Activated naive CD4-positive, alpha-beta T cell treated with anti-CD3 and anti-CD28 coated beads, Interleukin-2, amount 50 U/mL, for 16 hours (primary cell): ENCODE data around the gene TCF25.
"Not testable (repeated sequence)": the region's sequence is repeated elsewhere in the genome, so short reads cannot be mapped to it uniquely, and the experiment has no call there.

ENCODE experiments used
- DNase-seq: peaks from one replicate; pipeline ENCODE4 v3.0.0-alpha.2; 2020

The TCF25 gene

DNA sequence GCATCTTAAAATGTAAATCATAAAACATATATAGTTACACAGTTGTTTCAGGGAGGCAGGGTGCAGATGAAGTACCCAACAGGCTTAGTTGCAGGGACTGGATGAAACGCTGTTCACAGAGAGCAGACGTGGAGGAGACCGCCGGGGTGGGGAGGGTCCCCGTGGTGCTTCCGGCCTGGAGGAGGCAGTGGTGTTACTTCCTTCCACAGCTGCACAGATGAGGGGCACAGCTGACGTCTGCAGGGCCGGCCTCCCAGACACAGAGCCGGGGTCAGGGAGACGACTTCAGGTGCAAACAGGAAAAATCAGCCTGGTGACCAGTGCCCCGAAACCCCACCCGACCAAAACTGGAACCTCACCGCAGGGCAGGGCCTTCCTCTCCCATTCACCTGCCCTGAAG is 28.0 kb upstream of the TCF25 start:
- no peak for DNase-seq

DNA sequence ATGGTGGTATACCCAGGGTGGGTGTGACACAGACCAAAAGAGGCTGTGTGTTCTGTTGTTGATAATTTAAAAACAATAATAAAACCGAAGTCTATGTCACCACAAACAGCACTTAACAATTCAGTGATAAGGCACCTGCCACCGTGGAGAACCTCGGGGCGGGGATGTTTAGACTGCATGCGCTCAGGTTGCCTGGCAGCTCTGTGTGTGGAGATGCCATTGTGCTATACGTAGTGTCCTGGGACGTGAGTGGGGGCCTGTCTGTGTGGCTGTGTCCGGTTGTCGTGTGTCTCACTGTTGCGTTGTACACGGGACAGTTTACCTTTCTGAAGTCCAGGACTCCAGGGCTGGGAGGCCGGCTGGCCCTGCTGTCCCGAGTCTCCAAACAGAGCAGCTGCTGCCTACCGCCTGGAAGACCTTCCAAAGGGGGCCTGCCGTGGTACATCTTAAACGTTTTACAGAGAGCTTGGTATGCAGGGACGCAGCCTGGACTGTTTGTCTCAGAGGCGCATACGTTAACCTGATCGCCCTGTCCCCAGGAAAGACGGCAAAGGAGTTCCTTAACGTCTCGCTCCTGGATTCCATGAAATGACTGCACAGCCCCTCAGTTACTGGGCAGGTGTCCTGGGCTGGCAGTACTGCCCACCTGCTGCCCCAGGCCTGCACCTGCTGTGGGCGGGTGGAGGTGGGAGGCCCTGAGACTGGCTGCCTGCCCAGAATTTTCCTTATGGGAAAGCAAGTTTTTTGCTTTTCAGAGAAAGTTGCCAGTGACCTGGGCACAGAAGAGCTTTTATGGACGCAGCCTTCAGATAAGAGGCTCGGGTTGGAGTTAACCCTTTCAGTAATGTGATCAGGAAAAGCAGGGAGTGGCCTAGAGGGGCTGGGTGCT is 26.1 kb upstream of the TCF25 start:
- DNase-seq: no peak

DNA sequence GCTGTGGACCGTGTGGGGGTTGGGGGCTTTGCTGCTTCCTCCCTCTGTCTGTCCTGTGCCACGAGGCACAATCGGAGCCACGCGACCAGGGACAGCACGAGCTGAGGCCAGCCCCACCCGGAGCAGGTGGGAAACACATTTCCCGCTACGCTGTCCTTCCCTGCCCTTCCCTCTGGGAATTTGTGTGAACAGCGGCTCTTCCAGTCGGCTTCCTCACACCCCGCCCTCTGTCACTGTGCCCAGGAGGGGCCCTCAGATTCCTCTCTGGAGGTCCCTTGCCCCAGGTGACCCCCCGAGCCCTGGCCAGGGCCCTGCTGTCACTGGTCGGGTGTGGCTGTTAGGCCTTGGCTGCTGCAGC is 25.5 kb upstream of the TCF25 start:
- DNase-seq: no peak

DNA sequence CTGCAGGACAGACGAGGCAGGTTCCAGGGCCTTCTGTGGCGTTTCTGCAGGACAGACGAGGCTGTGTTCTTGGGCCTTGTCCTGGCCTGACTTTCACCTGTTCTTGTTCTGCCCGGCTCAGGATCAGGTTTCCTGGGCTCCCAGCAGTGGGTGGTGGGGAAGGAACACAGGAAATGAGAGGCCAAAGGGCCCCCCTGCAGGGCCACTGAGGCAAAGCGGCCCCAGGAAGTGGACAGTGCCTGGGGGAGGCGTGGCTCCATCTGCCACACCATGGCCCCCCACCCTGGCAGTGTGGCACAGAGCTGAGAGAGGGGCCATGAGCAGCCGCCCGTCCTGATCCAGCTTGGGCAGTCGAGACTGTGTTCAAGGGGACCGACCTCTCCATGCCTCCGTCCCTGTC is 24.4 kb upstream of the TCF25 start:
- DNase-seq: no peak

DNA sequence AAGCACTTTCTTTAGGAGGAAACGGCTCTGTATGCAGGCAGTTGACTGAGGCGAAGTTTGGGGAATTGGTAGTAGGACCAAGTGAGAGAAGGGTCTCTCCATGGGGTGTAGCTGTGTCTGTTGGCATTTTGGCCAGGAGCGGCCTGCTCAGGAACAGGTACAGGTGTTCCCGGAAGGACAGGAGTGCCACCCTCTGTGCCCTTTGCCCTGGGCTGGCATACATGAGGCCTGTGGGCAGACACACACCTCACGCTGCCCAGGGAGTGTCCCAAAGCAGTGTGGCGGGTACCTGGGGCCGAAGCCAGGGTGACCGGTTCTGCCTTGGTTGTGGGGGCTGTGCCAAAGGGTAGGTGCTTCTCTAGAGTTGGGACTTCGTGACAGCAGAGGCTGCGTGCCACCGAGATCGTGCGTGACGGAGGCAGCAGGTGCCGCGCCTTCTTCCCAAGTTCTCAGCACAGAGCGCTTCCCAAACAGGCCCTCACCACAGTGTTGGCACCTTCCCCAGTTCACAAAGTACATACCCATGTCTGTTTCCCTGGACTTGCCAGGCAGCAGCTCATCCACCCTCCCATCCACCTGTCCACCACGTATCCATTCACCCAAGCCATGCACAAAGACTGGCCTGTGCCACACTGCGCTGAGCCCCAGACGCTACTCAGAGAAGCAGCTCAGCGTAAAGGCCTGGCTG is 19.9 kb upstream of the TCF25 start:
- DNase-seq: no peak

DNA sequence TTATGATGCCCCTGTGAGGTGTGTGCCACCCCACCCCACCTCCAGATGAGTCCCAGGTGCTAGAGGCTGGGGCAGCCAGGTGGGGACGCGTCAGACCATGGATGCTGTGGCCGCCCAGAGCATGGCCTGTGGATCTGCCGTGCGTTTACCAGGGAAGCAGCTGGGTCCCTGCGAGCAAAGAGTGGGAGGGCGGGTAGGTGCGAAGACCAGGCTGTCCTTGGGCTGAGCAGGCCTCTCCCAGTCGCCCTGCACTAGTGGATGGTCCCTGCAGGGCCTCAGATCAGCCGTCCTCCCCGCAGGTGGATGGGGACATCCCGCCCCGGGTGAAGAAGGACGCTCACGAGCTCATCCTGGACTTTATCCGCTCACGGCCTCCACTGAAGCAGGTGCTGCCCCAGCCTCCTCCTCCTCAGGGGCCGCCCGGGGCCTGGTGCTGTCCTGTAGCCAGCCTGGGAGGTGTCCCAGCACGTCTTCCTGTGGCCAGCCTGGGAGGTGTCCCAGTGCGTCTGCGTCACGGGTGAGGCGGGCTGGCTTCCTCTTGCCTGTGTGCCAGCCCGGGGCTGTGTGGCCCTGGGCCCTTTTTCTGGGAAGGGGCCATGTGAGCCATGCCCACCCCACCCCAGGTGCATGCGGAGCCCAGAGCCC is 18.0 kb upstream of the TCF25 start:
- DNase-seq: no peak

DNA sequence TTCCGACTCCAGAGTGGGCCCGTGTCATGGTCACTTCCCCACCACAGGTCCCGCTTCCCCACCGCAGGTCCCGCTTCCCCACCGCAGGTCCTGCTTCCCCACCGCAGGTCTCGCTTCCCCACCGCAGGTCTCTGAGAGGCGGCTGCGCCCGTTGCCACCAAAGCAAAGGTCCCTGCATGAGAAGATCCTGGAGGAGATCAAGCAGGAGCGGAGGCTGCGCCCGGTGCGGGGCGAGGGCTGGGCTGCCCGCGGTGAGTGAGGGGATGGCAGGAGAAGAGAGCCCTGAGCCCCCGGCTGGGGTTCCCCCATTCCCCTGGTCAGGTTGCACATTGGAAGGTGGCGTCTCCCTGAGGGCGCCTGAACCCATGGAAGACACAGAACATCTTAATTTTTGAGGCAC is 17.4 kb upstream of the TCF25 start:
- no peak for DNase-seq

DNA sequence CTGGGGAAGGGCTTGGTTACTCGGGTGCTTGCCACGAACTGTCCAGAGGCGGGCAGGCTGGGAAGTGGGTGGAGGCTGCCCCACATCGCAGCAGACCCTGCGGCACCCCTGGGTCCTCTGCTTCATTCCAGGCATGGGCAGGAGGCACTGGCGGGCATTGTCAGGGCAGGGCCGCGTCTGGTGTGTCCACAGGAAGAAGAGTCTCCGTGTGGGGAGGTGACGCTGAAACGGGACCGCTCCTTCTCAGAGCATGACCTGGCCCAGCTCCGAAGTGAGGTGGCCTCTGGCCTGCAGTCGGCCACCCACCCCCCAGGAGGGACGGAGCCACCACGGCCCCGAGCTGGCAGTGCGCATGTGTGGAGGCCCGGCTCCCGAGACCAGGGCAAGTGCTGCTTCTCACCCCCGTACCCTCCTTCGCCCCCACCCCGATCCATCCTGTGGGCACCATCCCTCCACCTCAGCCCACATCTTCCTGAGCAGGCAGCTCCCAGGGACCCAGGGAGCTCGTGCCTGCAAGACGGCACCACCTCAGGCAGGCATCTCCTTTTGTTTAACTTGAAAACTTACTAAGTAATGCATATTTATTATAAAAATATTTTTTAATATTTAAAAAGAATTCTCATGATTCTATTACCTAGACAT is 14.3 kb upstream of the TCF25 start:
- no peak for DNase-seq

DNA sequence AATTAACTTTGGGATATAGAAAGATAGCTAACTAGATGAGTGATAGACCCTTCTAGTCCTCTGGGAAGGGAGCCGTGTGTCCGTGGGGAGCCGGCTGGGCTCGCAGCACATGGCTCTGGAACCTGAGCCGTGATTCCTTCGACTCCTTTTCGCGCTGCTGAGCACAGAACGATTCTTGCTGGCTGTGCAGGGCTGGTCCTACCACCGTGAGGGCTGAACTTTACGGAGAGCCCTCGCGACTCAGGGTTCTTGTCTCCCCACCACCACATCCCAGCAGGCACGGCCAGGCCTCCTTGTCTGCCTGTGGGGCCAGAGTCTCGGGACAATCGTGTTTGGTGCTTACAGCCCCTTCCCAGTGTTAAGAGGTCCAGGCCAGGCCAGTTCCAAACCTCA is 13.8 kb upstream of the TCF25 start:
- DNase-seq: no peak

DNA sequence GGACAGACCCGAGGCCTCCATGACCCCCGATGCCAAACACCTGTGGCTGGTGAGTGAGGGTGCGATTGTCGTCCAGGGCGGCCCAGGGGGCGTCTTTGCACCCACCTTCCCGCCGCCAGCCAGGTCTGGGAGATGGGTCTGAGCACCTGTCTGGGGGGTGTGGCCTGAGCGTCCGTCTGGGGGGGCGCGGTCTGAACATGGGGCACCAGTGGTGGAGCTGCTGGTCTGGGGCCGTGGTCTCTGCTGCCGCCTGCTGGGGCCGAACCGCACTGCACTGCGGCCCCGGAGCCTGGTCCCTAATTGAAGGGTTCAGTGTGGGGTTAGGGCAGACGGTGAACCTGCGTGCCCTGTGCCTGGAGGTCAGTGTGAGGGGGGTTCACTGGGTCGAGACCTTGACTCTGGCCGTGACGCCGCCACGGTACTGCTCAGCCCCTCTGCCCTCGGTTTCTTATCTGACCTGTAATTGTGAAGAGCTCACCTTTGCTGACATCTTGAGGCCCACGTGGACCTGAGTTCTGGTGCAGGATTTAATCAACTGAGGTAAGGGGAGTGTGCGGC is 12.6 kb upstream of the TCF25 start:
- peak; percentile 76 for DNase-seq

DNA sequence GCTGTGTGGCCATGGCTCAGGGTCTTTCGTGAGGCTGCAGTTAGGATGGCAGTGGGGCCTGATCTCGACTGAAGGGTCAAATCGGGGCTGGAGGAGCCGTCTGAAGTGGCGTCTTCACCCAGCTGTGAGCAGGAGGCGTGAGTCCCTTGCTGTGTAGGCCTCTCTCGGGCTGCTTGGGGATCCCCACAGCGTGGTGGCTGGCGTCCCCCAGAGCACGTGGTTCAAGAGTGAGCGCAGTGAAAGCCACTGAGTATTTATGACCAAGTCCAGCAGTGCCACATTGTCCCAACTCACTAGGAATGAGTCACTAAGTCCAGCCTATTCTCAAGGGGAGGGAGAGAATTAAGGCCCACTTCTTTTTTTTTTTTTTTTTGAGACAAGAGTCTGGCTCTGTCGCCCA is 11.7 kb upstream of the TCF25 start:
- no peak for DNase-seq

DNA sequence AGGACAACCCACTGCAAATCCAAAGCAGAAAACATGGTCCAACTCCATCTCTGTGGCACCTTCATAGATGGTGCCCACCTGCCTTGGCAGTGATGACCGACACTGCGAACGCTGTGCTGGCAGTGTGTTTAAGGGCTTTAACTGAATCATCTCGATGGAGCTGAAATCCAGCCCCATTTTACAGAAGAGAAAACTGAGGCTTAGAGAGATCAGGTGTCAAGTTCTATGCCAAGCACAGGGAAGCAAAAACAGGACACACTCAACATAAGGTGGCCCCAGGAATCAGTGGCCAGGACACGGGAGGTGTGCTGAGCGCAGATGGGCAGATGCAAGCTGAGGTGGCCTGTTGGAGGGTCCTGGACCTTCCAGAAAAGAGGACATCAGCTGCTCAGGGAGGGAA is 10.7 kb upstream of the TCF25 start:
- DNase-seq: no peak

DNA sequence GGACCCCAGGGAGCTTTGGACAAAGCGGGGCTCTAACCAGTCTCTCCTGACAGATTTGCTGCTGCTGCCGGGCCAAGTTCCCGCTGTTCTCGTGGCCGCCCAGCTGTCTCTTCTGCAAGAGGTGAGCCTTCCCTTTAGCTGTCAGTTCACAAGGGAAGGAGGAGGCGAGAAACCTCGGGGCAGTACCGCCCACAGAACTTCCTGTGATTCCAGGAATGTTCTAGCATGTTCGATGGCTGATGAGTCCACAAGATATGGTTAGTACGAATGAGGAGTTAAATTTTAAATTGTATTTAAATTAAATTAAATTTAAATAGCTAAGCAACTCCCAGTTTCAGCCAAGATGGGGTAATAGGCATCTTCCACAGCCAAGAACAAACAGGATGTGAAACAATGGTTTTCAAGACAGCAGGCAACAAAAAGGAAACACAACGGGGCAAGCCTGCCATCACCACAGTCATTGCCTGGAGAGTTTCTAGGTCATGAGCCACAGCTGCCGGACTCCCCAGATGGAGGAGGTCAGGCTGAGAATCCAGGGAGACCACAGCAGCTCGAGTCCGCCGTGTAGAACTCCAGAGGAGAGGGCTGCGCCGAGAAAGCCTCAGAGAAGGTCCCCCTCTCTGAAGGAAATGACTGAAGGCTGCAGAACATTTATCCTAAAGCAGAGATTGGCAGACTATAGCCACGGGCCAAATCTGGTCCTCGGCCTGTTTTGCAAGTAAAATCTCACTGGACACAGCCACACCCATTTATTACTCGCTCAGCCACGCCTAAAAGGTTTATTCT is 9.5 kb upstream of the TCF25 start:
- DNase-seq: no peak

DNA sequence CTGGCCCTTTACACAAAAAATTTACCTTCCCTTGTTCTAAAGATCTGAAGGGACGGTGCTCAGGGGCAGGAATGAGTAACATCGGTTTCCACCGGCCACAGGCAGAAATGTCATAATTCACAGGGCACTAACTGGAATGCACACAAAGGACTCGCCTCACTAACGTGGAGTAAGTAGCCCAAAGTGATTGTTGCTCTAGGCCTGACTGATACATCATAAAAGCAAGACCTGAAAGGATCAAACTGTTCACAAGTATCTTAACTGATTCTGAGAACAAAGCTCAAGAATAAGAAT is 8.9 kb upstream of the TCF25 start:
- no peak for DNase-seq

DNA sequence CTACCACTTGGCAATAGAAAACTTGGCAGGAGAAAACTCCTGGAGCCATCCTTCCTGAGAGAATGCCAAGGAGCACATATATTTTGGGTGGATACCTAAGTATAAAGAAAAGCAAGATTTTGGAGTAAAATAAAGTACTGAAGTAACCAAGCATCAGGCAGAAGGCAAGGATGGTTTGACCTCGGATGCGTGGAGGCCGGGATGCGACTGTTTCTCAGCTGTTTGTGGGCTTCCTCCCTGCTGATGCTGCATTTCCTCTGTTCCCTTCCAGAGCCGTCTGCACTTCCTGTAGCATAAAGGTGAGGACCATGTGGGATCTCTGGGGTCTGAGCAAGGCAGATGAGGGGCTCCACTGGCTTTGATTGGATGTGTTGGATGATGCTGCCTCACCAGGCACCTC is 5.5 kb upstream of the TCF25 start:
- DNase-seq: no peak

DNA sequence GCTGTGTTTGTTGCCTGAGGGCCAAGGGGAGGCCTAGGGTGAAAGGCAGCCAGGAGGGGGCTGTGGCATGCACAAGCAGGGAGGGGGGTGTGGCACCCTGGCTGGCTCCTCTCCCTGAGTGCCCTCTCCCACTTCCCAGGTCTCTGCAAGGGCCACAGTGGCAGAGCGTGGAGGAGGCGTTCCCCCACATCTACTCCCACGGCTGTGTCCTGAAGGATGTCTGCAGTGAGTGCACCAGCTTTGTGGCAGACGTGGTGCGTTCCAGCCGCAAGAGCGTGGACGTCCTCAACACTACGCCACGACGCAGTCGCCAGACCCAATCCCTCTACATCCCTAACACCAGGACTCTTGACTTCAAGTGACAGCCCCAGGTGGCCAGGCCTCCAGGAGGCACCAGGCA is 3.5 kb upstream of the TCF25 start:
- DNase-seq: no peak

DNA sequence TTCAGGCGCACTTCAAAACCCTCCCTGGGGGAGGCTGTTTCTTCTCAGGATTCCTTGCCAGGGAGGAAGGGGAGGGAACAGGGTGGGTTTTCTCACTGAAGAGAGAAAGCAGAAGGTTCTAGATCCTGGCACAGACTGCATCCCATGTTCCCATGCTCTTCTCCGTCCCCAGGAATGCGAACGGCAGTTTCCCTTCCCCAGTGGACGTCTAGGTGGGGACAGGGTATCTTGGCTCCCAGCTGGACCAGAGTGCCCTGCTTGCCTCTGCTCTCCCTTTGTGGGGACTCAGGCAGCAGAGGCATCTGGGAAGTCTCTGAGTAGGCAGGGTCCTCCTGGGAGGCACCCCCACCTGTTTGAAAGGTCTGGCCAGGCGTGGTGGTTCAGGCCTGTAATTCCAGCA is 3.0 kb upstream of the TCF25 start:
- no peak for DNase-seq

DNA sequence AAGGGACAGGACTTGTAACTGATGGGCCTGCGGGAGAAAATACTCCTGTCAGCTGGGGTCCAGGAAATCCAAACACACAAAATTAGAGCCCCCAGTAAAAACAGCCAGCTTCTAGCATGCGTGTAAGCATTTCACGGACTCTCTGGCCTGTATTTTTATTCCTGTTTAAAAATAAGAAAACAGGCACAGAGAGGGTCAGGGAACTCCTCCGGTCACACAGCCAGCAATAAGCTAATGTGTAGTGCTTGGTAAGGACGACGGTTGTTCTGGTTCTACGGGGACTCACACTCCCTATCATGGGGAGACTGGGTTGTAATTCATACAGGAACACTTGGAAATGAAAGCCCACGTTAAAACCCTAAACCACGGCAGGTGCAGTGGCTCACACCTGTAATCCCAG is 1.5 kb upstream of the TCF25 start:
- no peak for DNase-seq

DNA sequence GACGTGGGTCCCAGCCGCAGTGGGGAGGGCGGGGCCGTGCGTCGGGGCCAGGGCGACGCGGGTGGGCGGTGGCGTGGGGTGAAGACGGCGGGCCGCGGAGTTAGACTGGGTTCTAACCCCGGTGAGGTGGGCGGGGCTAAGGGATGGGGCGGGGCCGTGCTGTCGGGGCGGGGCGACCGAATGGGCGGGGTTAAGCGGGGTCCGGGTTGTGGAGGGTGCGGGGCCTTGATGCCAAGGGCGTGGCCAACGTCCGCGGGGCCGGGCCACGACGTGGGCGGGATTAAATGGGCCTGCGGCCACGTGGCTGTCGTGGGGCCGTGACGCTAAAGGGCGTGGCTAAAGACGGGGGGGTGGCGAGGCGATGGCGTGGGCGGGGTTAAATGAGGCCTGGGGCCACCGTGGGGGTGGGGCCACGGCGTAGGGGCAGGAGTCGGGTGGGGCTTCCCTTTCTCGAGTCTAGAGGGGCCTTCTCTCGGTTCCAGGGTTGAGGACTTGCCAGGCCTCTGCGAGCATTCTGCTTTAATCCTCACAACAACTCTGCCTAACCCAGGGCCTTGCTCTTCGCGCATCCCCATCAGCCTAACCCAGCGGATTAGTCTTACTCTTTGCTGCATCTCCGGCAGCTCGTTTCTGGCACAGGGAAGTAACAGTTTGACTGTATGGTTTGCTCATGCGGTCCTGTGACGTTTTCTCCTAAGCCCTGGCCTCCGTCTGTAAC is 739 bp downstream of the TCF25 start:
- peak; percentile 92 for DNase-seq

DNA sequence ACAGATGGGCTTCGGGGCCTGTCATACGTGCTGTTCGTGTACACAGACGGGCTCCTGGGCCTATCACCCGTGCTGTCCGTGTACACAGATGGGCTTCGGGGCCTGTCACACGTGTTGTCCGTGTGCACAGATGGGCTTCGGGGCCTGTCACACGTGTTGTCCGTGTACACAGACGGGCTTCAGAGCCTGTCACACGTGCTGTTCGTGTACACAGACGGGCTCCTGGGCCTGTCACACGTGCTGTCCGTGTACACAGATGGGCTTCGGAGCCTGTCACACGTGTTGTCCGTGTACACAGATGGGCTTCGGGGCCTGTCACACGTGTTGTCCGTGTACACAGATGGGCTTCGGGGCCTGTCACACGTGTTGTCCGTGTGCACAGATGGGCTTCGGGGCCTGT is 5.7 kb downstream of the TCF25 start:
- not testable (repeated sequence) for DNase-seq

DNA sequence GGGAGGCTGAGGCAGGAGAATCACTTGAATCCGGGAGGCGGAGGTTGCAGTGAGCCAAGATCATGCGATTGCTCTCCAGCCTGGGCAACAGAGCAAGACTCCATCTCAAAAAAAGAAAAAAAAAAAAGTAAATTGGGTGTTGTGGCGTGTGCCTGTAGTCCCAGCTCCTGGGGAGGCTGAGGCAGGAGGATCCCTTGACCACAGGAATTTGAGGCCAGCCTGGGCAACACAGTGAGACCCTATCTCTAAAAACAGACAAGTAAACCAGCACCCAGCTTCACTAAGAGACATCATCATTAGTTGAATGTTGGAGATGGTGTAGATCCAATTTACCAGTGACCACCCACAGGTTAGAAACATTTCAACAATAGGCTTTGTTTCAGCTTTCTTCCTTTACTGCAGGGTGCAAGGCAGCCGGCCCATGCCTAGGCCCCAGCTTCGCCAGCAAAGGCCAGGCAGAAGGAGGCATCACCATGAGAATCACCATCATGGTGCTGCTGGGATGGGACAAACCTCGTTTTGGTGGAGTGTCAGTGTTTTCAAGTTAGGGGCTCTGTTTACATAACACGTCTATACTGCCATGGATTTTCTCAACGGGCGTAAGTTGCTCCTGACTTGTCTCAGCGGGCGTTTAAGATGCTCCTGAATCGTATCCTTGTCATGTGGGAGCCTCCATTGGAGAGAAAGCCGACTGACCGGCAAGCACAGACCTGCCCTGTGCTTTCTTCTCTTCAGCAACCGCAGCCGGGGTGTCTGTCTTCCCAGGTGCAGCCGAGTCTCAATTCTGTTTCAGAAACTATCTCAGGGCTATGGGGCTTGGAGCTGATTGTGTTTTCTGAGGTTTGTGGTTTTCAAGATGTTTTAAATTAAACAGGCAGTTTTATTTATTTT is 7.3 kb downstream of the TCF25 start:
- DNase-seq: no peak
